C4-2B (cell line): ENCODE data around the gene MEN1.

Experiments
- H3K27ac ChIP-seq: fragments of 450-650 bp; 2 replicates; pipeline ENCODE4 v1.5.1; 2017
- CTCF ChIP-seq: fragments of 450-650 bp; conservative IDR thresholded peaks from 2 replicates; pipeline ENCODE4 v1.5.1; 2017; ENCODE audit warnings: mild to moderate bottlenecking
- ZFX ChIP-seq: fragments of 450-650 bp; IDR thresholded peaks from 2 replicates; pipeline ENCODE4 v1.6.1; 2017

The MEN1 gene

GRCh38 chr11:64801561-64802369 lies 8.6 kb downstream of the MEN1 start:
- TF ChIP-seq CTCF, result no peak
- TF ChIP-seq ZFX, result no peak
- H3K27ac ChIP-seq, result no peak overlapping the region

GRCh38 chr11:64801158-64801464 lies 9.2 kb downstream of the MEN1 start:
- no peak overlapping the region for H3K27ac ChIP-seq
- TF ChIP-seq CTCF, result no peak
- no peak for TF ChIP-seq ZFX

- H3K27ac ChIP-seq, result no peak overlapping the region
- TF ChIP-seq CTCF (no peak), ZFX (no peak)
Measured at GRCh38 chr11:64800303-64801157, 9.8 kb downstream of the MEN1 start.

GRCh38 chr11:64799623-64800302 lies 10.6 kb downstream of the MEN1 start:
- TF ChIP-seq CTCF, result no peak
- no peak for TF ChIP-seq ZFX
- H3K27ac ChIP-seq, result no peak overlapping the region

GRCh38 chr11:64799256-64799622 lies 11.1 kb downstream of the MEN1 start:
- no peak for TF ChIP-seq ZFX
- no peak for TF ChIP-seq CTCF
- H3K27ac ChIP-seq, result no peak overlapping the region

GRCh38 chr11:64796757-64797541 lies 13.4 kb downstream of the MEN1 start:
- no peak overlapping the region for H3K27ac ChIP-seq
- TF ChIP-seq CTCF (no peak), ZFX (no peak)
